Fibroblast of skin of right biceps (primary cell): ENCODE results near the gene GAL3ST3.
"Not testable (repeated sequence)": the region's sequence is repeated elsewhere in the genome, so short reads cannot be mapped to it uniquely, and the experiment has no call there.

Experiments
- DNase-seq: peaks from one replicate; pipeline ENCODE4 v3.0.0-alpha.2; 2013

Gene GAL3ST3

GRCh38 chr11:66048547-66049323, at the start of gene GAL3ST3:
TSS of gene GAL3ST3 (minus strand) at chr11:66049161. CDS start at chr11:66045415, 3,746 bp downstream.
- DNase-seq = no peak

DNA sequence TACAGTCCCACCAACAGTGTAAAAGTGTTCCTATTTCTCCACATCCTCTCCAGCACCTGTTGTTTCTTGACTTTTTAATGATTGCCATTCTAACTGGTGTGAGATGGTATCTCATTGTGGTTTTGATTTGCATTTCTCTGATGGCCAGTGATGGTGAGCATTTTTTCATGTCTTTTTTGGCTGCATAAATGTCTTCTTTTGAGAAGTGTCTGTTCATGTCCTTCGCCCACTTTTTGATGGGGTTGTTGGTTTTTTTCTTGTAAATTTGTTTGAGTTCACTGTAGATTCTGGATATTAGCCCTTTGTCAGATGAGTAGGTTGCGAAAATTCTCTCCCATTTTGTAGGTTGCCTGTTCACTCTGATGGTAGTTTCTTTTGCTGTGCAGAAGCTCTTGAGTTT, 43.2 kb upstream of the GAL3ST3 start:
- DNase-seq = not testable (repeated sequence)

- DNase-seq = no peak
Measured at GRCh38 chr11:66090288-66090687, 41.3 kb upstream of the GAL3ST3 start.

- no peak for DNase-seq
Measured at GRCh38 chr11:66089067-66089466, 40.1 kb upstream of the GAL3ST3 start.

DNA sequence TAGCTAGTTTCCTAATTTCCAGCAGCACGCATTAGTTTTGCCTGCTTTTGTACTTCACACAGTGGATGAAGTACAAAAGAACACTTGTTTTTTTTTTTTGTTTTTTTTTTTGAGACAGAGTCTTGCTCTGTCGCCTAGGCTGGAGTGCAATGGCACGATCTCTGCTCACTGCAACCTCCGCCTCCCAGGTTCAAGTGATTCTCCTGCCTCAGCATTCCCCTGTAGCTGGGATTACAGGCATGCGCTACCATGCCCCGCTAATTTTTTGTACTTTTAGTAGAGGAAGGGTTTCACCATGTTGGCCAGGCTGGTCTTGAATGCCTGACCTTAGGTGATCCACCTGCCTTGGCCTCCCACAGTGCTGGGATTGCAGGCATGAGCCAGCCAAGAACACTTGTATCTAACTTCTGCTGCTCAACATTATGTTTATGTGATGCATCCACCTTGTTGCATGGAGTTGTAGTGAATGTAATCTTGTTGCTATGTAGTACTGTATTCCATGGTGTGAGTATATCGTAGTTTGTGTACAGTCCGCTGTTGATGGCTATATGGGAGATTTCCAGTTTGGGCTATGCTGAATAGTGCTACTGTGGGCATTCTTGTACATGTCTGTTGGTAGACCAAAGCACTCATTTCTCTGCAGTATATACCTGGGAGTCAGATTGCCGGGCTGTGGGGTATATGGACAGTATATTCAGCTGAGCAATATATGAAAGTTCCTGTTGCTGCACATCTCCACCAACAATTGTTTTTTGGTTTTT, 38.4 kb upstream of the GAL3ST3 start:
- no peak for DNase-seq

DNA sequence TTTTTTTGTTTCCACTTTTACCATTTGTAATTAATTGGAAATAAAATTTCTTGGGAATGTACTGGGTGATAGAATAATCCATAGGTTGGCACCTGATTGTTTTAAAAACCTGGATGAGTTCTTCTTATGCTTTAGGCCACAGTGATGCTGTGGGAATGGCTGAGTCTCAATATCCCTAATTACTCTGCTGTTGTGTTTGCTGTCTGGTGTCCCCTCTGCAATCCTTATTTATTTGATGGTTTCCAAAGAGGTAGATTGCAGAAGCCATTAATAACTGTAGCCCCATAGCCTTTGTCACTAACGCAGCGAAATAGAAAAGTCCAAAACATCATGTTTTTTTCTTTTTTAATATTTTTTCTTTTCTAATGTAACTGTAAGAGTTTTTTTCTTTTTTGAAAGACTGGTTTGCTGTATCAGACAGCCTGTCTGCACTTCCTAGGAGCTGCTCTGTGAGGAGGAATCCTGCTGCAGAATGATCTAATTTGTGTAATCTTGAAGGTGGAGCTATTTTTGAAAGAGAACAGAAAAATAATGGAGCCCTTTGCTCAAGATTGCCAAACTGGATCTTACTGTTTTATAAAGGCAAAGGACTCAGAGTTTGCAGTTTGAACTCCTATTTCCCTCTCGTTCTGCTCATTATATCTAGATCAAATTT, 36.0 kb upstream of the GAL3ST3 start:
- no peak for DNase-seq

DNA sequence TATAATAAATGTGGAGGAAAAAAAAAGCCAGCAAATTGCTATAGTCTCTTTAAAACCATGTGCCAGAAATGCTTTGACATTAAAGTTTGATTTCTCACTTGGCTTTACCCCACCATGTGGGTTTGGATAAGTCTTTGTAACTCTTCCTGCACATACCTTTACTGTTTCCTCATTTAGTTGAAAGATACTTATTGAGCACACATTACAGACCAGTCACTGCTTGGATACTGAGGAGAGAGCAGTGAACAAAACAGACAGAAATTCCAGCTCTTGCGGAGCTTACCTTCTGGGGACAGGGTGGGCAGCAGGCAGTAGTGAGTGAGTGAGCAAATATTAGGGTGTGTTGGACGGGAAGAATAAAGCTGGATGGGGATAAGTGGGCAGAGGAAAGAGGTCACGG, 34.8 kb upstream of the GAL3ST3 start:
- DNase-seq = no peak

DNA sequence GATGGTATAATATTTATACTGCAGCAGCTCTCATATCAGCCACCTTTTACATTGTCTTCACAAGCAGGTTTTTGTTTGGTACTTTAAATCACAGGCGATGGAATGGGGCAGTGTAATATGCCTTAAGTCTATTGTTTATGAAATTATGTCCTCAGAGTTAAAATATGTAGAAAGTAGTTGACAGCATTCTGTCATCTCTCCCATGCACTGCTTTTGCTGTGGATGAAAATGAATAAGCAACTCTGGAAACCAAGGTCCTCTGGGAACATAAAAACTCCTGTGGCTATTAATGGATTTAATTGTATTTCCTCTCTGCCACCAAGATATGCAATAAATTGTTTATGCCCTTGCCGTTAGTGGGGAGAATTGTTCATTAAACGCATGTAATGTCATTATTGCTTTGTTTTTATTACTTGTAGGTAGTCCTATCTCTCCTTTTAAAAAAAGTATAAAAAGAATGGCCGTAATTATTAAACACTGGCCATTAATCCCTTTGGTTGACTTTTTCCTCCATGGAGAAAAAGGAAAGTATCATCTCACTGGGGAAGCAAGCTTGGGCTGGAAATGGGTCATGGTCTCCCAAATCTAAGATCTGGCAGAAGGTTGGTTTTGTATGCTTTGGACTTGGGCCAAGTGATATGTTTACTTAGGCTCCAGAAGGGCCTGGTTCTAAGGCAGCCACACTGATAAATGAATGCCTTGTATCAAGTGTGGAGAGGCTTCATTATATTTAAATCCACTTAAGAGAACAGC, 34.2 kb upstream of the GAL3ST3 start:
- DNase-seq = peak; percentile 31

DNA sequence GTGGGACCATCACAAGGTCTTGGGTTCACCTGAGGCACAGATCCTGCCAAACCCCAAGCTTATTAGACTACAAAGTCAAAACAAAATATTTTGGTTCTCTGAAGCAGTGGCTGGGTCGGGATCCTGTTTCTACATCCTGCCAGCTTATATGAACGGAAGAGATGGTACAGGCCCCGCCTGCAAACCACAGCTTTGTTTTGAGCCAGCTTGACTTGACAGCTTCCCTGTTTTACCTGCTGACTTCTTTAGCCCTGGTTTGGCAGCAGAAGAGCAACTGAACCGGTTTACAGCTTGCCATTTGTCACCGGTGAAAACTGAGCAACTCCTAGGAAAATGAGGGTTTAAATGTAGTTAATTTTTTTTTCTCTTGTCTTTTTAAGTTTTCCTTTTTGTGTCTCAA, 32.5 kb upstream of the GAL3ST3 start:
- DNase-seq = no peak

GRCh38 chr11:66080055-66080817, 31.3 kb upstream of the GAL3ST3 start:
- peak; percentile 85 for DNase-seq

- DNase-seq = not testable (repeated sequence)
Measured at GRCh38 chr11:66078949-66079348, 30.0 kb upstream of the GAL3ST3 start.

- no peak for DNase-seq
Measured at GRCh38 chr11:66077927-66078326, 29.0 kb upstream of the GAL3ST3 start.

GRCh38 chr11:66076561-66076960, 27.6 kb upstream of the GAL3ST3 start:
- DNase-seq = peak; percentile 53

- DNase-seq = no peak
Measured at GRCh38 chr11:66075273-66075672, 26.3 kb upstream of the GAL3ST3 start.

- no peak for DNase-seq
Measured at GRCh38 chr11:66073669-66074068, 24.7 kb upstream of the GAL3ST3 start.

DNA sequence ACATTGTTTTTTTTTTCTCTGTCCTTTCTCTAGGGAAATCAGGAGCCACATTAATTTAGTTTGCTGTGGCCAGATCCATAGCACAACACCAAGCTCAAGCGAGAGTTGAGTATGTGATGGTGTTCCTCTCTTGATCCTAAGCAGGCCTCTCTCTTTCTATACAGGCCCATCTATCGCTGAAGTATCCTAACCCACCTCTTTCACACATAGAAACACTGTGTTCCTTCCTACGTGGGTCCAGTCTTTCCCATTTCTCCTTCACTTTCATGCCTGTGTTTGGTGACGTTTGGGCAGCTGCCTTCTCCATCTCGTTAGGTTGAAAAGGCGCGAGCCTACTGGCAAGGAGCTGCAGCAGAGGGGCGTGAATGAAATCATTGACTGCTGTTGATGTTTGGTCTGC, 23.6 kb upstream of the GAL3ST3 start:
- DNase-seq = no peak

DNA sequence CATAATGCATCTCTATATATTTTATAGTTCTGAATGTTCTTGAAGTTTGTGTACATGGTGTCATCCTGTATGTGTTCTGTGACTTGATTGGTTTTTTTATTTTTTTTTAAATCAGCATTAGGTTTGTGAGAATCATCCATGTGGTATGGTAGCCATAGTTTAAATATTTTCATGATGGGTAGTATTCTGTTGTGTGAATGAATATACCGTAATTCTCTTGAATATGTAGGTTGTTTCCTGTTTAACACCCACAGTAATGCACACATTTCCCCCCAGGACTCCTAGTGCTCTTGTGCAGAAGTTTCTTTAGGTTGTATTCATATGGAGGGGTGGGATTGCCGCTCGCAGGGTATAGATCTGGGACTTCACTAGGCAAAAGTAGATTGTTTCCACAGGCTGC, 23.1 kb upstream of the GAL3ST3 start:
- DNase-seq = peak; percentile 77

DNA sequence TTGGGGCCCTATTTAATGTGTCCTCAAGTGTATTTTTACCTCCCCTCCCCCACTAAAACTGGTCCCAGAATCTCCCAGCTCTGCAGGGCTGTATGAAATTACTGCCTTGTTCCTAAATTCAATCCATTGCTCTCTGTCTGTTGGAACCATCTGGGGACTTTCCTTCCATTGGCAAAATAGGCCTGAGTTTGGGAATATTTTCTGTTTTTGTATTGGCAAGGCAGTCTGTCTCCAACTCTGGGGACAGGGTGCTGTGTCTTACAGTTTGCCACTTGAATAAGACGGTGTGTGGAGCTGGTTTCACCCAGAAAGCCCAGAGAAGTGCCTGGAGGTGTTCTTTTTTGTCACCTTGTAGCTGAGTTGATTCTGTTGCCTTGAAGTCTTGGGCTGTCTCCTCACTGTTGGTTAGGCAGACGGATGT, 22.4 kb upstream of the GAL3ST3 start:
- no peak for DNase-seq

- peak; percentile 43 for DNase-seq
Measured at GRCh38 chr11:66070604-66071380, 21.8 kb upstream of the GAL3ST3 start.

DNA sequence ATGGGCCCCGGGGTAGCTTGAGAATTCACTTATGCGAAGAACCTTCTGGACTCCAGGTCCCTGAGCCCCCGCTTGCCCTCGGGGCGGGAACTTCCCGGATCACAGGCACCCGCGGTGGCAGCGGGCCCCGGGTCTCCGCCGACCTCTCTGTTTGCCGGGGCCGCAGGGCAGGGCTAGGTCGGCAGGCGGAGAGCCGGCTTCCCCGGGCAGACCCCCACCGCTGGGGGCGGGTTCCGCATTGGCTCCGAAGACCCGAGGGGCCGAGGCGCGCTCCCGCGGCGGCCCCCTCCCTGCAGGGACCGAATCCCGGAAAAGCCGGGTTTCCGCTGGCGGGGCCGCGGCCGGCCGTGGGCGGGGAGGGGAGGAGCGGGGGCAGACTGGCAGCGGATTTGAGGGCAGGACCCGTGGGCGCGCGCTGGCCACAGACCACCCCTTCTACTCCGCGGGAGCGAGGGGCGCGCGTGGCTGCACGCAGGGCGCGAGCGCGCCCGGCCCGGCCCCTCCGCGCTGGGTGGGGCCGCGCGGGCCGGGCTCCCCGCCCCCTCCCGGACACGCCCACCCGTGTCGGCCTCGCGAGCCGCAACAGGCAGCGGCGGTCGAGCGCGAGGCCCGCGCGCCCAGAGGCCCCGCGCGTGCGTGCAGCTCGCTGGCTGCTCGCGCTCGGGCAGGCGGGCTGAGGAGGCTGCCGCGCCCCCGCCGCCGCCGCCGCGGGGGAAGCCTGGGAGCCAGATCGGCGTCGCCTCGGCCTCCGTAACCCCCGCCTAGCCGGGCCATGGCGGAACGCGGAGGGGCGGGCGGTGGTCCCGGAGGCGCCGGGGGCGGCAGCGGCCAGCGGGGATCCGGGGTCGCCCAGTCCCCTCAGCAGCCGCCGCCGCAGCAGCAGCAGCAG, 21.0 kb upstream of the GAL3ST3 start, which contains the start of gene PACS1:
TSS of gene PACS1 (plus strand) at position 558 of the 889 bp plus-strand sequence. CDS start at position 773, 215 bp downstream.
- peak; percentile 77 for DNase-seq
